HUDEP-2 (cell line): ENCODE results near the gene MAML3.

Source experiments
- DNase-seq, 76 experiments: peaks; one replicate each; lab custom pipeline; 2025; ENCODE audit not compliant: unreplicated experiment in 76 of 76; lab: John Stamatoyannopoulos, UW

The MAML3 gene

DNA sequence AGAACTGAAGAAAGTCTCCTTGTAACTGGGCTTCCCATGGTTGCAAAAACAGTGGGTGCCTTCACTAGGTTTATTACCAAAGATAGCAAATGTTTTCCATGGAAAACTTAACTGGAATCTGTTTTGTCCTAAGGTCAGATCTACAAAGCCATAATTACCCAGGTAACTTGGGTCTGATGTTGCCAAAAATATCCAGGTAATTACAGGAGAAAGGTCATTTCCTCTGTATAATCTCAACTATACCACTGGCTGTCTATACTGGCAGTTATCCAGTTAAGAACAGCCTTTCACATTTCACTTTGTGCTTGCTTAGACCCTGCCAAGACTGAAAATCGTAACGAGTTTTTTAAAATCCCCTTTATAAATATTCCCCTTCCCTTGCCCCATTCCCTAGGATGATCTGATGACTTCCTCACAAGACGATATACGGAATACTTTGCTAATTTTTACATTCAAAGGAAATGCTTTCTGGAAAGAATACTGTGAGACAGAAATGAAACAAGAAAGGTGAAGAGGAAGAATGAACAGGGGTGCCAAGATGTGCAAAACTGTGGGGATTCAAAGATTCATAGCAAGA, 105.5 kb downstream of the MAML3 start:
- DNase-seq = no peak

DNA sequence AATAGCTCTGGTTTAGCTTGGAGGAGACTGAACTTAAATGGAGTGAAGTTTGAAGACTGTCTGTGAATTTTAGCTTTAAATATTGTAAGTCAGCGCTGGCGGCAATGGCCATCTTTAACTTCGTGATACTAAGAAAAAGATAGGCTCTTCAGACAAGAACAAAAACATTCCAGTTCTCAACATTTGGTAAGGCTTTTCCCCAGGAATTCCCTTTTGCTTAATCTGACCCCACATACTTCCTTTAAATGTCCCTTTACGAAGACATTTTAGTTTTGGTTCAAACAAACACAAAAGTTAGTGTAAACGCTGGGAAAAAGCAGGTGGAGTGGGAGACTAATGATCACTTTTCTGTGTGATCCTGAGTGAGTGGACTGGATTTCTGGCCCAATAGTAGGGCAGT, 106.2 kb downstream of the MAML3 start:
- no peak for DNase-seq

DNA sequence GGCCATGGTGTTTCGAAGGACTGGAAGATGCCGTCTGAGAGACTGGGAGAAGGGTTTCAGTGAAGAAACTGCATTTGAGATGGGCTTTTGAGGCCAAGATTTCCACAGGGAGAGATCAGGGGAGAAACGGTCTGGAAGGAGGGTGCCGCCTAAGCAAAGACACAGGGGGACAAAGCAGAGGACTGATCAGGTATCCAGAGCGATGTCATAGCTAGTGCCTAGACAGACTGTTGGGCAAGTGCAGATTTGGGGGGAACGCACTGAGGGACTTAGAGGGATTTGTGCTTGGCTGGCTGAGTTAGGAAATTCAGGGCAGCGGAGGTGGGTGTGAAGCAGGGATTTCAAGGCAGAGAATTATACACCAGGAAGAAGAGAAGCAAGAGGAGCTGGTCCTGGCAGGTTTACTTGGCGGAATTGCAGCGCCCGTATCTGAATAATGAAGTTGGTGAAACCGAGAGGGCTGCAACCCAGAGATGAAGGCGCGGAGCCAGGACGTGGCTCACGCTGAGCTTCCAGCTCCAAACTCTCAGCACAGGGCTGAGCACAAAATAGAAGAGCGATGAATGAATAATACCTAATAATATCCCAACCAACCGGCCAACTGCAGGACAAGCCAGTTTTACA, 106.9 kb downstream of the MAML3 start:
- DNase-seq = no peak

DNA sequence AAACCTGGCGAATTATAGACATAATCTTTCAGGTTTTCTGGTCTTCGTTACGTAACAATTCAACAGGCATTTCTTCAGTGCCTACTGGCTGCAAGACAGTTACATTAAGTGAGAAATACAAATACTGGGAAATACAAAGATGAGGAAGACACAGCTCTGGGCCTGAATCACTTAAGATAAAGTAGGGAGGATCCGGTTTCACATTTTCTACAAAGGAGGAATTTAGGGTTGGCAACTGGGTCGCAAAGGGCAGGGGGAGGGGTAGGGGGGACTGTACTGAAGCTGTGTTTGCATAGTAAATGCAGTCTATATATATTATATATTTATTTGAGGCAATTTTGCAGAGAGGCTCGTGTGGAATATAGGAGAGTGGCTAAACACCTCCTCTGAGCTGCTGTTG, 107.4 kb downstream of the MAML3 start:
- no peak for DNase-seq

DNA sequence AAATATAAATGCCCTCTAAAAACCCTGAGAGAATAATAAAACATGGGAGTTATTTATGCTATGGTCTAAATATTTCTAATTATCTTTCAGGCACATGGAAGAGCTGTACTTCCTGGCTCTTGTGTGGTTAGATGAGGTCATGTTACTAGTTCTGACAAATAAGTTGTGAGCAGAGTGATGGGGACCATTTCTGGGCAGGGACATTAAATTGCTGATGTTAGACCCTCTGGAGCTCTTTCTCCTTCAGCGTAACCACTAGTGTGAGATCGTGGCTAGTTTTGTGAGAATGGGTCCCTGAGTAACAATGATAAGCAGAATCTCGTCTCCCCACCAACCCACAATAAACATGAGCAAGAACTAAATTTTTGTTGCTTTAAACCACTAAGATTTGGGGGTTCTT, 108.0 kb downstream of the MAML3 start:
- DNase-seq = no peak

DNA sequence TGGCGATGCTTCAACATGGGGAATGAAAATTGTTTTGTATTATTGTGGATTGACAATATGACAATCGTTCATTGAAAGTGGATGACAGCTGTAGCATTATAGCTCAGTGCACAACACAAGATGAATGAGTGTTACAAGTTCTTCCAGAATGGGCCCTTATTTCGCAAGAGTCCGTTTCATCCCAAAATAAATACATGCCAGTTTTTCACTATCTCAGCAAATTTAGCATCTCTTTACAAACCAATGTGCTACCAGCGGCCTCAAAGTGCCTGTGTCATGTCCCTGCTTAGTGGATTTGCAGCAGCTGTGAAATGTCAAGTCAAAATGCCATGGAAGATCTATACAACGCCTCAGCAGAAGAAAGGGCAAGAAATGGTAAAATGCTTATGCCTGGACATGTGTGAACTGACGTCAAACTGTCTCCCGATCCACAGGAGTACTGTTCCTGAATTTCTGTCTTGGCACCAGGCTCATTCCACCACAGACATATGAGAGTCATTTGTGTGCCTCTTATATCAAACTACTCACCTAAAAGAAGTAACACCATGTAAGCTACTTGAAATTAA, 109.6 kb downstream of the MAML3 start:
- no peak for DNase-seq

DNA sequence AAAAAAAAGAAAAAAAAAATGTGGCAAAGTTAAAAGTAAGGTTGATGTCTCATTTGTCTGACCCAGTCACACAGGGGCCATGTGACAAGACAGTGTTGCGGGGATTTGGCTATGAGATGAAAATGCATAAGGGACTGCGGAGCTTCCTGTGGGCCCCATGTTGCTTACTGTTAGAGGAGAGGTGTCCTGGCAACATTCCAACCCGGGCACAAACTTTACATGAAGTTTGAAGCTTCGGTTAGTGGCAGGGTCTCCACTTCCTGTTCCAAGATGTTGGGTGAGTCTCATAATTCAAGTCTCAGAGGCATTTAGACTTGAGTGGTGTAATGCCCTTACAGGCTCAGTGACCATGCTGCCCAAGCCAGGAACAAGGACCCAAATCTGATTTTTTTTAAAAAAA, 111.3 kb downstream of the MAML3 start:
- no peak for DNase-seq

DNA sequence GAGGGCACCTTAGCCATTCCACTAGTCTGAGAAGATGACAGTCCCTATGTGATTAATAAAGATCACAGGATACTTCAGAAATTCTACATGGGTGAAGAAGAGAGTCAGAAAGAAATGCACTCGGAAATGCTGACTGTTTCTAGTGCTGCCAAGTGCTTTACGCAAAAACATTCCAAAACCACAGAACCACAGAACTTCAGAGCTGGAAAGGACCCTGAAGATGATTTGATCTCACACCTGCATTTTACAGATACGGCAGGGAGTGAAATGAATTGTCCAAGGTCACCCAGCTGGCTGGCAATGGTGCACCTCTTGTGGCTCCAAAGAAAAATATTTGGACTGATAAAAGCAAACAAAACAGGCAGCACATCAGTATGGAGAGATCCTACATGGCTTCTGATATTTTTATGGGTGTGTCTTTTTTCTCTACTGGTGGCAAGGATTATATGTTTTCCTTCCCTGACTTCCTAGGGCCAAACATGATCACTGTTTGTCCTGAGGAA, 115.9 kb downstream of the MAML3 start:
- no peak for DNase-seq

DNA sequence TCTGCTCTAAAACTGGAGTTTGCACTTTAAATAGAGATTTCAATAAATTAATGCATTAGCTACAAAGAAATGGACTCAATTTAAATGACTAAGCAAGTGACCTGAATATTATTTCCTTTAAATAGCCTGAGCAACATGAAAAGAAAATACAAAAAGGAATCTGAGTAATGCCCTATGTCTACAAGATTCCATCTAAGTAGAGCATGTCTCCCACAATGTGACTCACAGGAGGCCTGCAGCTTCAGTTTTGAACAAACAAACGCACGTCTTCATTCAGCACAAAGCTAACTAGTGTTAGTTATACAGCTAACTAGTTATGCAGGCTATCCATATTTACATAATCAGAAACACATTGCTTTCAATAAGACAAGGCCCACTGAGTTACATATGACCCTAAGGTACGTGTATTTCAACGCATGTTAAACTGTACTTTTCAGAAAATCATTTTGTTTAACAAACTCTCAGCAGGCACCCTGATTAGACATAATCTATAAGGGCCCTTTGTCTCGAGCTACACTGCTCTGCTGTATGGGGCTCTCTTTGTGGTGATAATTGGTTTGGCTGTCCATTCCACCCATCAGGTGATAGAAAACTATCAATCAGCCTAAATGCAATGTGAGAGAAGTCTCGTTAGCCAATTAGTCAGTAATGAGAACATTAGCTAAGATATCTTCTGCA, 116.5 kb downstream of the MAML3 start:
- no peak for DNase-seq

DNA sequence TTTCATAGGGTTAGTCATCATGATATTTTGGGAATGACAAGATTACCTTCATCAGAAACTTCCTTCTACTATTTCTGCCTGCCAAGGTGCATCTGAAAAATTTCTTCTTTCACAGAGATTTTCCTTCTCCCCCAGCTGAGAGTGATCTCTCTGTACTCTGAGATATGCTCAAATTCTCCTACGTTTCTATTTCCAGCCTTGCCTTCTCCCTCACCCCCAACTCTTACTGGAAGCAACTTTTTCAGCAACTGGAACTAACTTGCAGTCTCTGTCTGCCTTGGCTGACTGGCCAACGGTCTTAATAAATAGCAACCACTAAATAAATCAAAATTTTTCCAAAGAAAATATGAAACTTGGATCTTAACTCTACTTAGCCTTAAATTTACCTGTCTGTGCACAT, 122.3 kb downstream of the MAML3 start:
- DNase-seq = no peak

DNA sequence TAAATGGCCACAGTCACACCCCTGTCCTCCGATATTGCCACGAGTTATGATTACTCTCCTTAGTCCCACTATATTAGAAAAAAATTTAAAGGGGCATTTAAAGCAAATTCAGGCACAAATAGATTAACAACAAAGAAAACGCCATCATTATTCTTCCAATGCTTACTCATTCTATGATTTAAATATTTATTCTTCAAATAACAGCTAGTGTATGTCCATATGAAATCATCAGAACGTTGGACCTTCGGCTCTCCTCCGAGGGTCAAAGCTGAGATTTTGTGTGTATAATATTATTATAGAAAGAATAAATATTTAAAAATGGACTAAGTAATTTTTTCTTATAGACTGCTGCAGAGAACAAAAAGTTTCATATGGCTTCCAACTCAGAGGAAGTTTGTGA, 122.9 kb downstream of the MAML3 start:
- DNase-seq = no peak

DNA sequence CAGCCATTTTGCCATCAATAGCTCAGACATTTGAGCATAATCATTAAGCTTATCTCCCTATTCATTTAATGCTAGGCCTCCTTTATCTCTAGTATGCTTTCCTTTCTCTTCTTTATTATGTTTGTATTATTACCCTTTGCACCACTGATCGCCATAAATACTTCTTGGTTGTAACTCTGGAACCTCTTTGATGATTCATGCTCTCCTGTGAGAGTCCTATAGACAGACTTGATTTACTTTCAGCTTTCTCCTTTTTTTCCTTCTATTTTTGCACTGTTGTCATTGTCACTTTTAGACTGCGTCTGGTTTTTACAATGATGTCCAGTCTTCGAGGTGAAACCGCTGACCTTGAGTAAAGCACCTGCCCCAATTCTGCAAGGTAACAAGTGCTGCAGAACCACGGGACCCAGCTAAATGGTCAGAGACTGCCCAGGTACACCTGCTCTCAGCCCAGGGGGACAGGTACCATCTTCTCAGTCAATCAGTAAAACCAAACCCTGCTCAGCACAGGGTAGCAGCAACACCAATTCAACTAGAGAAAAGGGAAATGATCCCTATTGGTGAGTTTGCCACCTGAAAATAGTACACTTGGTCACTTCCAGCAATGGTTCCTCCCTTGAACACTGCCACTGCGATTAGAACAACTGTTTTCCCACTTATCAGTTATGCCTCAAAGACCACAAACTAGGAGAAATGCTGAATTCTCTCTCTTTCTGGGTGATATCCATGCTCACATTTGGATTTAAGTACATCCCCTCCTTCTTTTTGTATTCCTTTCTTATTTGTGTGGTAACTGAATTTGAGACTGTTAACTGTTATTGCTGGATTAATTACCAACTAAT, 125.1 kb downstream of the MAML3 start:
- no peak for DNase-seq

DNA sequence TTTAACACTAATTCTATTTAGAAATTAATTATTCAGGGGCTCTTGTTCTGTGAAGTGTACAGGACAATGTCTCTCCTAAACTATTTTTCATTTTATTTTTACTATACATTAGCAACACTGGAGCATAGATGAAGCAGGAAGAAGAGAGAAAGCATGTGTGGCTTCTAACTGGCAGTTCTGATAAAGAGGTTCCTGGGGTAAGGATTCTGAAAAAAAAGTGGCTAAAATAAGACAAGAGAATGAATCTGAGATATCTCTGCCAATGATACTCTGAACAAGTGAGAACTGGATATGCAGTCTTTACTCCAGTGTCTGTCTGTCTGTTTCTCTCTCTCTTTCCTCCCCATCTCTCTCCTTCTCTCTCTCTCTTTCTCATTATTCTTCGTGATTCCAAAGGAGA, 125.9 kb downstream of the MAML3 start:
- DNase-seq = no peak

DNA sequence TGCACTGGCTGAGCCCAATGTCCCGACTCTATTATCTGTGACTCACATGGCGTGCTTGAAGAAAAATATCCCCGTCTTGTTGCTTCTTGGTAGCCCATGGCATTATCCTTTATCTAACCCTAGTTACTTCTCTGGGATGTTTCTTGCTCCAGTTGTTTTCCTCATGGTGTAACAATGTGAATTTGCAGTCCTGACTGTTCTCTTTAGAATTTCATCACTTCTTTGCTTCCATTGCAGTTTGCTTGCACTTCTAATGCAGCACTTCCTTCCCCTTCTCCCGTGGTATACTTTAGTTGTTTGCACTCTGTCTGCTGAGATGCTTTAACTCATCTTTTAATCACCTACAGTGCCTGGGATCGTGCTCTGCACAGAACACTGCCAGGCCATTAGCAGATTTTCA, 126.9 kb downstream of the MAML3 start:
- no peak for DNase-seq

DNA sequence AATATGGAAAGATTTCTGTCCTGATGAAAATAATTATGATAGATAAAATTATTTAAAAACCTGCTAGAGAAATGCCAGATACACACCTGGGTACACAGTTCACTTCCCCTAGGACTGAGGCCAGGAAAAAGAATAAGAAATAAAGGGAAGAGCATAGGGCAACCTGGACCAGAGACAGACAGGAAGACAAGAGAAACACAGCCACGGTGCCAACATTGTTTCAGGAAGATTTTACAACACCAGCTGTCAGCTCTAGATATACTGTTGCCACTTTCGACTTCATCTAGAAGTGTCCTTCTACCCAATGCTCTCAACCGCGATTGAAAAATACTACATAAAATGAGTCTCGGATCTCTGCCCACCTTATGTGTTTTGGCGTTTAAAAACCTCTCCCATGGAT, 128.5 kb downstream of the MAML3 start:
- DNase-seq = no peak

DNA sequence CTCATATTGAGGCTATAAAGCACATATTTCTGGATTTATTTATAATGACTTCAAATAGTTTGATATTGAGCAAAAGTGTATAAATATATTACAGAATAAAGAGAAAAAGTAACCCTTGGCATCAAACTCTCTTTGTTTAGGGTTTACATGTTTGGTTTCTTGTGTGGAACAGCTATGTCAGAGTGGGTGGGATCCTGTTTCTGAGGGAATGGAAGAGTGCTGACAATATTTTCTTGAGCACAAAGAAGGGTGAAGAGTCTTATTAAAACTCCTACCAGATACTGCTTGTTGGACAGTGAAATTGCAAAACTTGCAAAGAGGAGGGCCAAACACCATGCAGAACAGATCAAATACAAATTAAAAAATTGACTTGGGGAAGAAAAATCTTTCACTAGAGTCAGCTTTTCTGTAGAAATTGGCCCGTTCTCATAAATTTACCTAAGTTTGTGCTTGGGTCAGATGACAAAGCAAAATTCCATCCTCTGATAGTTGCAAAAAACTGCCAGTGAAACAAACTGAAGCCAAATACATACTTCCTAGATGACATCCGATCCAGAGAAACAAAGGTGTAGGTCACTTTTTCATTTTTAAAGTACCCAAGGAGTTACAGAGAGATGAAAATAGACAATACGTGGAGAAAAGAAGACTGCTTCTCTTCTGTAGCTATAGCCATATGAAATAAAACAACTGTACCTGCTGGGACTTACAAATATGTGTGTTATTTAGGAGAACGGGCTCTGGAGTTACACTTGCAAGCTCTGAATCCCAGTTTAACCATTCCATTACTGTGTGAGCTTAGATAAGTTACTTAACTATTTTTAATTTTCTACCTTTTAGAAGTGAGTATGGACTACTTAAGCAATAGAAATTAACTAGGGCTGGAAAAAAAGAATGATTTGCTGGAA, 133.3 kb downstream of the MAML3 start:
- DNase-seq = no peak

DNA sequence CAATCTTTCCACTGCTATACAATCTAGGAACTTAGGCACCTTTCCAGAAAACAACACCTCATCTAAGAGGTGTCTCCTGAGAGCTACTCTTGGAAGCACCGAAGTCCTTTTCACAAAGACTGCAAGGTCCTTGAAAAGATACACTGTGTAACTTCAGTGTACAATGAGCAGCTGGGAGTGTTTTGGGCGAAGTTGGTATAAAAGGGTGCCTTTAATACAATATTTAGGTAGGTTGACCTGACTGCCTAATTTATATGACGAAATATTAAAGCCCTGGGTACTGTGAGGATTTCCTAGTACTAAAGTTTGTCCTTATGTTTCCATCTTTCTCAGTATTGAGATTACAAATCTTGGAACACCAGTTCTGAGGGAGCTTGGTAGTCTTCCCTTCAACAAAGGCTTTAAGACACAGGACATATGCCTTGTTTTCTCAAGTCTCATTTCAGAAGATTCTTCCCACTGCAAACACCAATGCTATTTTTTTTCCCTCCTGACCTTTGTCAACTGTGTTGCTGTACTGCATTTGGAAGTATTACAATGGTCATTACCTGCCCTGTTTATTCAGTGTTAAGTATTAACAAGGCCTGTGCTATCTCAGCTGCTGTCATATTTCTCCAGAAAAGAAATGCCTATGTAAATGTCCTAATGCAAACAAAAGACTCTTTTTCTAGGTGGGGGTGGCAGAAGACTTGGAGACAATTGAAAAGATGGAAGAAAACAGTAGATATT, 134.2 kb downstream of the MAML3 start:
- DNase-seq = no peak

DNA sequence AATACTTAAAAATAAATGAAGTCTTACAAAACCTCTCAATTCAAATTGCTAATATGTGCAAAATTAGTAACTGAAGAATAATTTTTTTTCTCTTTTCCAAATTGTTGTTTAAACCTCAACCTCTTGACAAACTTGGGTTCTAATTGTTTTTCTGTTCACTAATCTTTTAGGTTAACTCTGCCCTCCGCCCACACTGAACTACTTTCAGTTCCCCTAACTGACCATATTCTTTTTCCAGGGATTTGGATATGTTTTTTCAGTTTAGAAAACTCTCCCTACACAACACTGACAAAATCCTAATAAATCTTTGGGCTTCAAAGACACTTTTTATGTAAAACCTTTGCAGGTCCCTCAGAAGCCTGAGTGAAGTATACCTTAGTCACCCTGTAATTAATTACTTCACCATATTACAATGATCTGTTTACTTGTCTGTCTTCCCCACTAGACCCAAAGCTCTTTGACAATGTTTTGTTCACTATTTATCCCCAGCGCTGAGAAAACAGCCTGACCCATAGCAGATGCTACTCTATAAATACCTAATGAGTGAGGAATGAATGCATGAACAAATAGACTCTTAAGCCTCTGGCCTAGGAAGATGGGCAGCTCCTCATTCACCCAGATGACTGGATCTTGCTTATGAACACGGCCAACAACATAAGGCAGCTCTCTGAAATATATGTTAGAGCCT, 134.9 kb downstream of the MAML3 start:
- no peak for DNase-seq

DNA sequence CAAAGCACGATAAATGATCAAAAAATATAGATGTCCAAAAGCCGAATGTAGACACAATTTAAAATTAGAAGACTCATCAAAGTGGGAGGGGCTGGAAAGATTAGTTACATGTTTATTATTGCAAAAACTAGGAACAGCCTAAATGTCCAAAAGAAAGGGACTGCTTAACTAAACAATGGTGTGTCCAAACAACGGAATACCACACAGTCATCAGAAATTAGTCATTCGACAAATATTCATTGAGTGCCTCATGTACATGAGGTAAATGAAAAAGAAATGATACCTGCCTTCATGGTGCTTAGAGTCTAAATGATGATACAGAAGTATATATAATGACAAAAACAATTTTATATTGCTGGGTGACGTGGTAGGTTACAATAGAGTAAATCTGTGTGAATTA, 139.7 kb downstream of the MAML3 start:
- no peak for DNase-seq
